Body of pancreas (tissue), 4 donors: ENCODE results near the gene BHMT2.

Experiments
- POLR2A ChIP-seq, 3 donors: fragments of 450-650 bp; IDR thresholded peaks; one replicate each; pipeline ENCODE4 v1.6.1; 2016; ENCODE audit warnings: antibody characterized with exemption in 3 of 3, mild to moderate bottlenecking in 2 of 3
- TF ChIP-seq, protein P1 (sequence below), 7 experiments: fragments of 450-650 bp in 4 of 7; fragments of 200-600 bp in 3 of 7; sonication (generic) in 3 of 7; IDR thresholded peaks; one replicate each; pipeline ENCODE4 v1.5.1; 2016 to 2019; ENCODE audit warnings: antibody characterized with exemption in 7 of 7

DNA sequence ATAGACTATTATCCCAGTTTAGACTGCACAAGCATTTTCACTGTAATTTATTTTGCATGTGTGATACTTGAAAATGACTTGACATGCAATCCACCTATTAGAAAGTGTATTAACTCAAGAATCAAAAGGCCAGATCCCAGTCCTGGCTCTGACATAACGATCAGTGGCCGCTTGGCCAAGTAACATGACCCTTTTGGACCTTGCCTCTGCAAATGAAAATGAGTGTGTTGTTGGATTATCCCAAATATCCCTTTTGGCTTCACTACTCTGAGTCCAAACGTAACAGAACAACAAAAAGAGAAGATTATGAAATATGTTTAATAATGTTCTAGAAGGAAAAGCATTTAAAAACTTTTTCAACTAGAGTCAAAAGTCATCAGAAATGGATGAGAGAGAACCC is 19.1 kb upstream of the BHMT2 start:
- TF ChIP-seq POLR2A (IDR thresholded peaks at IDR 0.05) = no peak
- TF ChIP-seq, protein P1, sequence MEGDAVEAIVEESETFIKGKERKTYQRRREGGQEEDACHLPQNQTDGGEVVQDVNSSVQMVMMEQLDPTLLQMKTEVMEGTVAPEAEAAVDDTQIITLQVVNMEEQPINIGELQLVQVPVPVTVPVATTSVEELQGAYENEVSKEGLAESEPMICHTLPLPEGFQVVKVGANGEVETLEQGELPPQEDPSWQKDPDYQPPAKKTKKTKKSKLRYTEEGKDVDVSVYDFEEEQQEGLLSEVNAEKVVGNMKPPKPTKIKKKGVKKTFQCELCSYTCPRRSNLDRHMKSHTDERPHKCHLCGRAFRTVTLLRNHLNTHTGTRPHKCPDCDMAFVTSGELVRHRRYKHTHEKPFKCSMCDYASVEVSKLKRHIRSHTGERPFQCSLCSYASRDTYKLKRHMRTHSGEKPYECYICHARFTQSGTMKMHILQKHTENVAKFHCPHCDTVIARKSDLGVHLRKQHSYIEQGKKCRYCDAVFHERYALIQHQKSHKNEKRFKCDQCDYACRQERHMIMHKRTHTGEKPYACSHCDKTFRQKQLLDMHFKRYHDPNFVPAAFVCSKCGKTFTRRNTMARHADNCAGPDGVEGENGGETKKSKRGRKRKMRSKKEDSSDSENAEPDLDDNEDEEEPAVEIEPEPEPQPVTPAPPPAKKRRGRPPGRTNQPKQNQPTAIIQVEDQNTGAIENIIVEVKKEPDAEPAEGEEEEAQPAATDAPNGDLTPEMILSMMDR (IDR thresholded peaks at IDR 0.05) = no peak
